Mesothelial cell of epicardium (in vitro differentiated cells): ENCODE measurements around the gene CADPS. TPM values are rescaled to one million over a fixed set of nuclear protein-coding genes. Genes with fewer than 3 reads are reported as not detected.

Source experiments
- DNase-seq, 2 experiments: peaks; one replicate each; pipeline ENCODE4 v3.0.0; 2021; ENCODE audit warnings: low spot score in 2 of 2; ENCODE audit not compliant: unreplicated experiment in 2 of 2
- H3K27ac Mint-ChIP-seq: 2 replicates; pipeline ENCODE4 v1.8.0; 2021; ENCODE audit warnings: mixed read lengths
- H3K27me3 Mint-ChIP-seq: 2 replicates; pipeline ENCODE4 v1.8.0; 2021; ENCODE audit warnings: low read depth, mixed read lengths
- H3K36me3 Mint-ChIP-seq: 2 replicates; pipeline ENCODE4 v1.8.0; 2021; ENCODE audit warnings: mixed read lengths
- H3K4me1 Mint-ChIP-seq: 2 replicates; pipeline ENCODE4 v1.8.0; 2021; ENCODE audit warnings: mixed read lengths
- H3K4me3 Mint-ChIP-seq: 2 replicates; pipeline ENCODE4 v1.8.0; 2021; ENCODE audit warnings: mild to moderate bottlenecking, moderate library complexity, mixed read lengths
- H3K9me3 Mint-ChIP-seq: 2 replicates; pipeline ENCODE4 v1.8.0; 2021; ENCODE audit warnings: mixed read lengths
- total RNA-seq: library from RNA; stranded (reverse); gene quantifications from 3 replicates; pipeline ENCODE4 v1.2.1, GENCODE V29; 2021
- TF ChIP-seq, protein P1 (sequence below): fragments of 200-600 bp; sonication (generic); IDR thresholded peaks from one replicate; pipeline ENCODE4 v1.5.0; 2021; ENCODE audit warnings: antibody characterized with exemption; ENCODE audit not compliant: unreplicated experiment

CADPS gene
- total RNA-seq, 1 donor from 2014 or later = 4.2 TPM

DNA sequence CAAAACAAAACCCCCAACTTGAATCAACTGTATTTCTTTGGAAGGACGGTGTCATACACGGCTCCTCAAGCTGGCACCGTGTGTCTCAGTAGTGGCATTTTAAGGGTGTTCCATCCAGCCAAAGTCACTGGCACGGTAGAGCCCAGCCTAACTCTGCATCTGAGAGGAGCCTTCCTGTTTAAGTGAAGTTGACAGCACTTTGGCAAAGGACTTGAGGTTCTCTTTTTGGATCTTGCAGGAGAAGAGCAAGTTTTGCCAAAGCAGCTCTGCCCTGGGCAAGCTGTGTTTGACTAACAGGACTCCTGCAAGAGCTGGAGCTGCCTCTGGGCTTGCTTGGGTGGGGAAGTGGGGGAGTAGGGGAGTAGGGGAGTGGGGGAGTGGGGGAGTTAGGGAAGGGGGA lies 392.3 kb downstream of the CADPS start:
- H3K4me1 Mint-ChIP-seq = no peaks in the 10 kb centered on the region
- DNase-seq = no peak
- H3K27me3 Mint-ChIP-seq = peaks cover 64% of the 10 kb centered on the region
- no peak overlapping the region for H3K27ac Mint-ChIP-seq
- TF ChIP-seq, protein P1, sequence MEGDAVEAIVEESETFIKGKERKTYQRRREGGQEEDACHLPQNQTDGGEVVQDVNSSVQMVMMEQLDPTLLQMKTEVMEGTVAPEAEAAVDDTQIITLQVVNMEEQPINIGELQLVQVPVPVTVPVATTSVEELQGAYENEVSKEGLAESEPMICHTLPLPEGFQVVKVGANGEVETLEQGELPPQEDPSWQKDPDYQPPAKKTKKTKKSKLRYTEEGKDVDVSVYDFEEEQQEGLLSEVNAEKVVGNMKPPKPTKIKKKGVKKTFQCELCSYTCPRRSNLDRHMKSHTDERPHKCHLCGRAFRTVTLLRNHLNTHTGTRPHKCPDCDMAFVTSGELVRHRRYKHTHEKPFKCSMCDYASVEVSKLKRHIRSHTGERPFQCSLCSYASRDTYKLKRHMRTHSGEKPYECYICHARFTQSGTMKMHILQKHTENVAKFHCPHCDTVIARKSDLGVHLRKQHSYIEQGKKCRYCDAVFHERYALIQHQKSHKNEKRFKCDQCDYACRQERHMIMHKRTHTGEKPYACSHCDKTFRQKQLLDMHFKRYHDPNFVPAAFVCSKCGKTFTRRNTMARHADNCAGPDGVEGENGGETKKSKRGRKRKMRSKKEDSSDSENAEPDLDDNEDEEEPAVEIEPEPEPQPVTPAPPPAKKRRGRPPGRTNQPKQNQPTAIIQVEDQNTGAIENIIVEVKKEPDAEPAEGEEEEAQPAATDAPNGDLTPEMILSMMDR = no peak
- H3K9me3 Mint-ChIP-seq = peaks cover 3% of the 10 kb centered on the region
- no peak overlapping the region for H3K4me3 Mint-ChIP-seq
- no peaks in the 10 kb centered on the region for H3K36me3 Mint-ChIP-seq

GRCh38 chr3:62481962-62482361 lies 393.3 kb downstream of the CADPS start:
- no peaks in the 10 kb centered on the region for H3K36me3 Mint-ChIP-seq
- TF ChIP-seq, protein P1 = no peak
- no peak overlapping the region for H3K27ac Mint-ChIP-seq

GRCh38 chr3:62480056-62480455 lies 395.2 kb downstream of the CADPS start:
- no peak for DNase-seq
- Mint-ChIP-seq H3K27ac (no peak overlapping the region), H3K4me3 (no peak overlapping the region), H3K9me3 (no peaks in the 10 kb centered on the region), H3K27me3 (peaks cover 57% of the 10 kb centered on the region), H3K36me3 (no peaks in the 10 kb centered on the region), H3K4me1 (no peaks in the 10 kb centered on the region)
- TF ChIP-seq, protein P1 = no peak

More at GRCh38 chr3:62481962-62482361, 393.3 kb downstream of the CADPS start:
- Mint-ChIP-seq H3K9me3 (peaks cover 3% of the 10 kb centered on the region), H3K27me3 (peaks cover 65% of the 10 kb centered on the region), H3K4me1 (no peaks in the 10 kb centered on the region), H3K4me3 (no peak overlapping the region)
- DNase-seq = no peak

DNA sequence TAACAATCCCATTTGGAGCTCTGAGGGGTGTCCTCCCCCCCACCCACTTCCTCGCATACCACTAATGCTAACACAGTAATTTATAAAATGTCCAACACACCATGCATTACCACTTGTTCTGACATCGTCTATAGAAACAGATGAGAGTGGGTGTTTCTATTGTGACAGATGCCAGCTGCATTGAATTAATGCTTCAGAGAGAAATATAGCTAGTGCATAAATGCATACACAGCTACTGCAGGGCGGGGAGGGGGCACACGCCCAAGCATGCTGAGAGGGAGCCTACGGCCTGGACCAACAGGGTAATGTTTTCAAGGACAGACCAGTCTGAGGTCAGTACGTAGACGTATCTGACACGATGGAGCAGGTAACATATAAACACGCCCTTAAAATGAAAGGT lies 395.9 kb downstream of the CADPS start:
- no peak overlapping the region for H3K27ac Mint-ChIP-seq
- DNase-seq = no peak
- no peaks in the 10 kb centered on the region for H3K9me3 Mint-ChIP-seq
- no peaks in the 10 kb centered on the region for H3K36me3 Mint-ChIP-seq
- H3K27me3 Mint-ChIP-seq = peaks cover 51% of the 10 kb centered on the region
- H3K4me1 Mint-ChIP-seq = no peaks in the 10 kb centered on the region
- no peak overlapping the region for H3K4me3 Mint-ChIP-seq
- TF ChIP-seq, protein P1 = no peak

GRCh38 chr3:62475306-62475705 lies 399.9 kb downstream of the CADPS start:
- Mint-ChIP-seq H3K27me3 (peaks cover 31% of the 10 kb centered on the region), H3K27ac (no peak overlapping the region), H3K36me3 (no peaks in the 10 kb centered on the region), H3K4me1 (no peaks in the 10 kb centered on the region), H3K9me3 (peaks cover 5% of the 10 kb centered on the region), H3K4me3 (no peak overlapping the region)
- TF ChIP-seq, protein P1 = no peak
- no peak for DNase-seq
